HEK293 (cell line): Measurements from ENCODE around the gene UBE2Q1.

Source experiments
- CTCF ChIA-PET: fragments of 350-600 bp; formaldehyde crosslinking; extraction: SDS; loops from one replicate; lab custom pipeline; 2021; ENCODE audit warnings: antibody characterized with exemption; lab: Yijun Ruan, JAX
- POLR2A ChIA-PET: fragments of 300-600 bp; formaldehyde crosslinking; extraction: SDS; loops from one replicate; lab custom pipeline; 2020; ENCODE audit warnings: antibody characterized with exemption, inconsistent platforms; lab: Yijun Ruan, JAX
- H3K27ac ChIP-seq: fragments of 200-500 bp; sonication (Bioruptor generic); 2 replicates; pipeline ENCODE4 v1.5.1; 2014; ENCODE audit warnings: low read depth, low read length, control low read depth, inconsistent platforms; ENCODE audit errors: extremely low read depth
- H3K36me3 ChIP-seq, 2 experiments: fragments of 200-500 bp in 1 of 2; sonication (Bioruptor generic) in 1 of 2; 1 replicate in 1 of 2; 2 replicates in 1 of 2; pipeline ENCODE4 v1.5.1; 2014 to 2017; ENCODE audit warnings: inconsistent platforms in 2 of 2, low read length in 2 of 2; ENCODE audit not compliant: control insufficient read depth in 2 of 2, insufficient read depth in 1 of 2
- H3K4me1 ChIP-seq: fragments of 200-500 bp; sonication (Bioruptor generic); 2 replicates; pipeline ENCODE4 v1.5.1; 2014; ENCODE audit warnings: mild to moderate bottlenecking, low read length, inconsistent platforms; ENCODE audit not compliant: control insufficient read depth, insufficient read depth
- H3K4me3 ChIP-seq: 2 replicates; pipeline ENCODE4 v1.5.1; 2011; ENCODE audit warnings: low read depth, mild to moderate bottlenecking, control low read depth, low read length, moderate library complexity
- H3K9me3 ChIP-seq: fragments of 200-500 bp; sonication (Bioruptor generic); 2 replicates; pipeline ENCODE4 v1.5.1; 2014; ENCODE audit warnings: low read depth, low read length, inconsistent platforms; ENCODE audit not compliant: control insufficient read depth, insufficient read depth
- BCL11A ChIP-seq: fragments of 450-650 bp; formaldehyde crosslinking; IDR thresholded peaks from 2 replicates; pipeline ENCODE4 v1.5.1; 2016; ENCODE audit warnings: low read depth, missing biosample characterization, missing genetic modification characterization
- BCL11B ChIP-seq: fragments of 450-650 bp; formaldehyde crosslinking; IDR thresholded peaks from 2 replicates; pipeline ENCODE4 v1.5.1; 2016; ENCODE audit warnings: low read depth, missing biosample characterization, missing genetic modification characterization
- GLI2 ChIP-seq: fragments of 450-650 bp; formaldehyde crosslinking; IDR thresholded peaks from 2 replicates; pipeline ENCODE4; 2017; ENCODE audit warnings: missing biosample characterization, missing genetic modification characterization, low read depth, borderline replicate concordance
- KLF1 ChIP-seq: fragments of 450-650 bp; formaldehyde crosslinking; IDR thresholded peaks from 2 replicates; pipeline ENCODE4 v1.5.1; 2016; ENCODE audit warnings: missing biosample characterization, missing genetic modification characterization
- MZF1 ChIP-seq: fragments of 450-650 bp; formaldehyde crosslinking; IDR thresholded peaks from 2 replicates; pipeline ENCODE4 v1.5.1; 2017; ENCODE audit warnings: missing biosample characterization, missing genetic modification characterization, borderline replicate concordance
- PRDM4 ChIP-seq: fragments of 450-650 bp; formaldehyde crosslinking; IDR thresholded peaks from 2 replicates; pipeline ENCODE4 v1.5.1; 2017; ENCODE audit warnings: missing biosample characterization, missing genetic modification characterization
- SCRT2 ChIP-seq: fragments of 450-650 bp; formaldehyde crosslinking; IDR thresholded peaks from 2 replicates; pipeline ENCODE4 v1.5.1; 2016; ENCODE audit warnings: missing biosample characterization, missing genetic modification characterization
- YY2 ChIP-seq: fragments of 450-650 bp; formaldehyde crosslinking; IDR thresholded peaks from 2 replicates; pipeline ENCODE4 v1.5.1; 2016; ENCODE audit warnings: missing biosample characterization, missing genetic modification characterization
- ZBTB17 ChIP-seq: fragments of 450-650 bp; formaldehyde crosslinking; IDR thresholded peaks from 2 replicates; pipeline ENCODE4 v1.5.1; 2016; ENCODE audit warnings: missing biosample characterization, missing genetic modification characterization
- ZFP41 ChIP-seq: fragments of 450-650 bp; formaldehyde crosslinking; IDR thresholded peaks from 2 replicates; pipeline ENCODE4 v1.5.1; 2016; ENCODE audit warnings: missing biosample characterization, missing genetic modification characterization, borderline replicate concordance
- ZNF112 ChIP-seq: fragments of 450-650 bp; formaldehyde crosslinking; IDR thresholded peaks from 2 replicates; pipeline ENCODE4 v1.5.0; 2017; ENCODE audit warnings: missing biosample characterization, missing genetic modification characterization
- ZNF140 ChIP-seq: fragments of 450-650 bp; formaldehyde crosslinking; IDR thresholded peaks from 2 replicates; pipeline ENCODE4 v1.5.1; 2016; ENCODE audit warnings: missing biosample characterization, missing genetic modification characterization
- ZNF169 ChIP-seq: fragments of 450-650 bp; formaldehyde crosslinking; IDR thresholded peaks from 2 replicates; pipeline ENCODE4 v1.5.1; 2016; ENCODE audit warnings: missing biosample characterization, missing genetic modification characterization
- ZNF2 ChIP-seq: fragments of 450-650 bp; formaldehyde crosslinking; IDR thresholded peaks from 2 replicates; pipeline ENCODE4 v1.5.1; 2016; ENCODE audit warnings: missing biosample characterization, missing genetic modification characterization
- ZNF211 ChIP-seq: fragments of 450-650 bp; formaldehyde crosslinking; IDR thresholded peaks from 2 replicates; pipeline ENCODE4 v1.5.1; 2016; ENCODE audit warnings: low read depth, missing biosample characterization, missing genetic modification characterization
- ZNF223 ChIP-seq: fragments of 450-650 bp; formaldehyde crosslinking; IDR thresholded peaks from 2 replicates; pipeline ENCODE4 v1.5.1; 2016; ENCODE audit warnings: missing biosample characterization, missing genetic modification characterization
- ZNF274 ChIP-seq, 2 experiments: fragments of 200-500 bp in 1 of 2; fragments of 450-650 bp in 1 of 2; sonication (Bioruptor generic) in 1 of 2; formaldehyde crosslinking in 1 of 2; IDR thresholded peaks; 2 replicates each; pipeline versions ENCODE4 v1.5.1 to v1.6.1; 2014 to 2016; ENCODE audit warnings: borderline replicate concordance in 1 of 2, inconsistent platforms in 1 of 2, low read length in 1 of 2, missing biosample characterization in 1 of 2, missing genetic modification characterization in 1 of 2
- ZNF280C ChIP-seq: fragments of 450-650 bp; formaldehyde crosslinking; IDR thresholded peaks from 2 replicates; pipeline ENCODE4 v1.5.1; 2016; ENCODE audit warnings: missing biosample characterization, missing genetic modification characterization
- ZNF571 ChIP-seq: fragments of 450-650 bp; formaldehyde crosslinking; IDR thresholded peaks from 2 replicates; pipeline ENCODE4 v1.5.0; 2017; ENCODE audit warnings: missing biosample characterization, missing genetic modification characterization
- ZNF623 ChIP-seq: fragments of 450-650 bp; formaldehyde crosslinking; IDR thresholded peaks from 2 replicates; pipeline ENCODE4 v1.5.1; 2016; ENCODE audit warnings: missing biosample characterization, missing genetic modification characterization
- ZNF658 ChIP-seq: fragments of 450-650 bp; formaldehyde crosslinking; IDR thresholded peaks from 2 replicates; pipeline ENCODE4; 2016; ENCODE audit warnings: missing biosample characterization, missing genetic modification characterization
- ZNF776 ChIP-seq: fragments of 450-650 bp; formaldehyde crosslinking; IDR thresholded peaks from 2 replicates; pipeline ENCODE4 v1.5.0; 2017; ENCODE audit warnings: missing biosample characterization, missing genetic modification characterization, borderline replicate concordance
- ZNF843 ChIP-seq: fragments of 450-650 bp; formaldehyde crosslinking; IDR thresholded peaks from 2 replicates; pipeline ENCODE4 v1.5.1; 2016; ENCODE audit warnings: missing biosample characterization, missing genetic modification characterization
- ZSCAN30 ChIP-seq: fragments of 450-650 bp; IDR thresholded peaks from 2 replicates; pipeline ENCODE4 v1.5.1; 2018; ENCODE audit warnings: missing biosample characterization, mild to moderate bottlenecking, missing genetic modification characterization, moderate library complexity
- TF ChIP-seq, protein P1 (sequence below): fragments of 450-650 bp; formaldehyde crosslinking; IDR thresholded peaks from 2 replicates; pipeline ENCODE4 v1.5.1; 2016; ENCODE audit warnings: missing biosample characterization, missing genetic modification characterization, low read depth
- TF ChIP-seq, protein P2 (sequence below): fragments of 450-650 bp; formaldehyde crosslinking; IDR thresholded peaks from 2 replicates; pipeline ENCODE4 v1.5.1; 2016; ENCODE audit warnings: missing biosample characterization, missing genetic modification characterization

UBE2Q1 gene

DNA sequence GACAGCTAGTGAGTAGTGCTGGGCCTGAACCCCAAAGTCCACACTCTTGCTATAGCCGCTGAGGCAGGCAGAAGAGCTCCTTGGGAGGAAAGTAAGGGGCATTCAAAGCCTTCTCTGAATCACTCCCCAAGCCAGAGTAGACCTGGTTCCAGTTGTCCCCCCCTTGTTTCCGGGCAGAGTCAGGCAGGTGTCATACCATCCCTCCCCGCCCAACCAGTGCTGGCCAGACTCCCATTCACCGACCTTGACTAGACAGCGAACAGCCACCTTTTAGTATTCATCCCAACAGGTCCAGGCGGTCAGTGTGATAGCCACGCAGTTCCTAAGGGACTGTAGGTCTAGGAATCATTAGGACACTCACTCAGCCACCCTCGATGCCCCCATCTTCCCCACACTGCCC lies 20.9 kb upstream of the UBE2Q1 start (continued):
- TF ChIP-seq ZNF280C (tag by site-specific recombination) (no peak), ZNF843 (no peak), ZSCAN30 (tag by site-specific recombination) (no peak), ZNF2 (no peak)
- TF ChIP-seq, all 188 proteins: peak for 0

DNA sequence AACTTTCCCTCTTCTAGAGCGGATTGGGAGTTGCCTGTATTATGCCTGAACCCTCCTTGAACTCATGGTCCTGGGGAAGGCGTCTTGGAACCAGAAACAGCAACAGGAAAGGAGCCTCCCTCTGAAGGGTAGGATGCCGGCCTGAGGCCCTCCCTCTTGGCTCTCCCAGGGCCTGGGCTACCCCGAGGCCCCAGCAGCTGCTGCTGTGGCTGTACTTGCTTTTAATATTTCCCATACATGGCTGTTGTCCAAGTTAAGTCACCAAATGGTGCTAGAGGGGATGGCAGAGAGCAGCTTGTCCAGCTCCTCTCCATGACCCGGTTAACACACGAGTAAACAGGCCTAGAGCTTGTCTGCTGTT lies 19.6 kb upstream of the UBE2Q1 start:
- Histone ChIP-seq H3K4me1 (peaks cover 6% of the 10 kb centered on the region; the same call in 1 of the 2 replicates), H3K9me3 (no peaks in the 10 kb centered on the region), H3K36me3 (peaks cover 19 to 64% of the 10 kb centered on the region in 2 experiments), H3K4me3 (no peak overlapping the region), H3K27ac (no peak overlapping the region)
- POLR2A ChIA-PET: interaction anchor here (0.9 kb wide), 1 partner anchor 10 kb away, joined by 3 read pairs; the partner anchor contains the start of gene CHRNB2
- CTCF ChIA-PET: interaction anchor here (0.6 to 1.9 kb wide), 3 partner anchors 18 to 293 kb away, joined by 3 to 6 read pairs (median 4); no protein-coding TSS in a partner anchor
- TF ChIP-seq ZNF776 (tag by site-specific recombination) (no peak), ZNF223 (tag by site-specific recombination) (no peak), MZF1 (tag by site-specific recombination) (no peak), PRDM4 (tag by site-specific recombination) (no peak)
- TF ChIP-seq, protein P1, sequence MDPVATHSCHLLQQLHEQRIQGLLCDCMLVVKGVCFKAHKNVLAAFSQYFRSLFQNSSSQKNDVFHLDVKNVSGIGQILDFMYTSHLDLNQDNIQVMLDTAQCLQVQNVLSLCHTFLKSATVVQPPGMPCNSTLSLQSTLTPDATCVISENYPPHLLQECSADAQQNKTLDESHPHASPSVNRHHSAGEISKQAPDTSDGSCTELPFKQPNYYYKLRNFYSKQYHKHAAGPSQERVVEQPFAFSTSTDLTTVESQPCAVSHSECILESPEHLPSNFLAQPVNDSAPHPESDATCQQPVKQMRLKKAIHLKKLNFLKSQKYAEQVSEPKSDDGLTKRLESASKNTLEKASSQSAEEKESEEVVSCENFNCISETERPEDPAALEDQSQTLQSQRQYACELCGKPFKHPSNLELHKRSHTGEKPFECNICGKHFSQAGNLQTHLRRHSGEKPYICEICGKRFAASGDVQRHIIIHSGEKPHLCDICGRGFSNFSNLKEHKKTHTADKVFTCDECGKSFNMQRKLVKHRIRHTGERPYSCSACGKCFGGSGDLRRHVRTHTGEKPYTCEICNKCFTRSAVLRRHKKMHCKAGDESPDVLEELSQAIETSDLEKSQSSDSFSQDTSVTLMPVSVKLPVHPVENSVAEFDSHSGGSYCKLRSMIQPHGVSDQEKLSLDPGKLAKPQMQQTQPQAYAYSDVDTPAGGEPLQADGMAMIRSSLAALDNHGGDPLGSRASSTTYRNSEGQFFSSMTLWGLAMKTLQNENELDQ: no peak
- TF ChIP-seq, protein P2, sequence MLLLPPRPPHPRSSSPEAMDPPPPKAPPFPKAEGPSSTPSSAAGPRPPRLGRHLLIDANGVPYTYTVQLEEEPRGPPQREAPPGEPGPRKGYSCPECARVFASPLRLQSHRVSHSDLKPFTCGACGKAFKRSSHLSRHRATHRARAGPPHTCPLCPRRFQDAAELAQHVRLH (tag by site-specific recombination): no peak

DNA sequence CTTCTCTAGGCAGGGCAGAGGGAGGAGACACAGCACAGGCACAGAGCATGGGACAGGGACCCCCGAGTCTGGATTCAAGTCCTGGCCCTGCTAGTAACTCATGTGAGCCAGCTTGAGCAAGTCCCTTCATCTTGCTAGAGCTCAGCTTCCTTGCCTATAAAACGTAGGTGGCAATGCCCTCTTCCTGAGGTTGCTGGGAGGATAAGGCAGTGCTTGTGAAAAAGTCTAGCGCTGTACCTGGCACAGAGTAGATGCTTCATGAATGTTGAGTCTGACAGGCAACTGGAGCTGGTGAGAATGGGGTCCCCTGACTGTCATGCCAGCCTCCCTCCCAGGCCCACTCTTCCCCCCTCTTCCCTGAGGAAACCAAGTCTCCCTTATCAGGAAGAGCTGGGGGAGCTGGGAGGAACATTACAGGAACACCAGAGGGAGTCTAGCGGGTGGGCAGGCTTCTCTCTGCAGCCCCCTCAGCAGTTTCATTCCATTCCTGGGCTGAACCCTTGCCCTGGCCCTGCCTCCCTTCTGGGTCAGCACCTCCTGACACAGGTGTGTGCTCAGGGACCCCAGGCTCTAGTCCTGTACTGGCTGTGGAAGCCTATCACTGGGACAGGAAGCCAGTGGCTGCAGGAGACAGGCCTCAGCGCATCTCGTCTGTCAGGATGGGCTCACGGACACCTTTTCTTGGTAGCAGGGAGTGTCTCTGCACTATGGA lies 19.0 kb upstream of the UBE2Q1 start:
- Histone ChIP-seq H3K27ac (no peak overlapping the region), H3K9me3 (no peaks in the 10 kb centered on the region), H3K4me1 (peaks cover 6% of the 10 kb centered on the region; the same call in 1 of the 2 replicates), H3K36me3 (peaks cover 14 to 58% of the 10 kb centered on the region in 2 experiments), H3K4me3 (no peak overlapping the region)
- POLR2A ChIA-PET: interaction anchor here (0.9 kb wide), 1 partner anchor 10 kb away, joined by 3 read pairs; the partner anchor contains the start of gene CHRNB2
- CTCF ChIA-PET: interaction anchor here (1.4 to 1.9 kb wide), 2 partner anchors 18 to 43 kb away, joined by 4 to 6 read pairs; no protein-coding TSS in a partner anchor
- TF ChIP-seq ZBTB17 (no peak), ZSCAN30 (tag by site-specific recombination) (no peak), GLI2 (tag by site-specific recombination) (no peak), BCL11B (tag by site-specific recombination) (no peak), ZNF211 (tag by site-specific recombination) (no peak), BCL11A (tag by site-specific recombination) (no peak), ZNF274 (IDR thresholded peaks at IDR 0.05; ENCODE audit: low read length) (no peak), ZNF274 (tag by site-specific recombination; IDR thresholded peaks at IDR 0.05; ENCODE audit: borderline replicate concordance) (no peak), ZNF623 (tag by site-specific recombination) (no peak), ZNF571 (tag by site-specific recombination) (no peak), ZNF658 (tag by site-specific recombination) (no peak), ZNF140 (tag by site-specific recombination) (no peak), ZFP41 (no peak), ZNF169 (no peak), ZNF112 (tag by site-specific recombination) (no peak), KLF1 (tag by site-specific recombination) (no peak), SCRT2 (tag by site-specific recombination) (no peak), YY2 (tag by site-specific recombination) (no peak)
